ENCODE results near the gene SCN3A. TPM values are rescaled to one million over a fixed set of nuclear protein-coding genes. Genes with fewer than 3 reads are reported as not detected.

SCN3A gene
- total and polyA plus RNA-seq, 10 of the 15 experiments (the other 5 are each of a cell fraction or from before 2014, with no cell fraction given): 0.04 to 0.34 (median 0.06) TPM; not detected in 3

DNA sequence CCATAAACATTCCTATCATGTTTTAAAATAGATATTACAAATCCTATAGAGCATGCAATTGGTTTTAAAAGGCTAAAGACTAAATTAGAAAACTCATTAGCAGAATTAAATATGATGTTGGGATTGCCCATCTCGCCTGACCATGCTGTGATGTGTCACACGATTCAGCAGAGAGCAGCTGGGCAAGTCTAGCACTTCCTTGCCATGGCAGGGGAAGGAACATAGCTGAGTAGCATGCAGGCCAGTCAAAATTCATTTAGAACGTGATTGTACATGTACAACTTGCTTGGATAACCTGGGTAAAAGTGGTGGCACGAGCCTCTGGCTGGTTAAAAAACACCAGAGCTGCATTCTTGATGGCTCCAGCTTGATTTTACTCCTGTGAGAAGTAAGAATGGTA, 81.3 kb downstream of the SCN3A start (continued):
- TF ChIP-seq, protein P1, sequence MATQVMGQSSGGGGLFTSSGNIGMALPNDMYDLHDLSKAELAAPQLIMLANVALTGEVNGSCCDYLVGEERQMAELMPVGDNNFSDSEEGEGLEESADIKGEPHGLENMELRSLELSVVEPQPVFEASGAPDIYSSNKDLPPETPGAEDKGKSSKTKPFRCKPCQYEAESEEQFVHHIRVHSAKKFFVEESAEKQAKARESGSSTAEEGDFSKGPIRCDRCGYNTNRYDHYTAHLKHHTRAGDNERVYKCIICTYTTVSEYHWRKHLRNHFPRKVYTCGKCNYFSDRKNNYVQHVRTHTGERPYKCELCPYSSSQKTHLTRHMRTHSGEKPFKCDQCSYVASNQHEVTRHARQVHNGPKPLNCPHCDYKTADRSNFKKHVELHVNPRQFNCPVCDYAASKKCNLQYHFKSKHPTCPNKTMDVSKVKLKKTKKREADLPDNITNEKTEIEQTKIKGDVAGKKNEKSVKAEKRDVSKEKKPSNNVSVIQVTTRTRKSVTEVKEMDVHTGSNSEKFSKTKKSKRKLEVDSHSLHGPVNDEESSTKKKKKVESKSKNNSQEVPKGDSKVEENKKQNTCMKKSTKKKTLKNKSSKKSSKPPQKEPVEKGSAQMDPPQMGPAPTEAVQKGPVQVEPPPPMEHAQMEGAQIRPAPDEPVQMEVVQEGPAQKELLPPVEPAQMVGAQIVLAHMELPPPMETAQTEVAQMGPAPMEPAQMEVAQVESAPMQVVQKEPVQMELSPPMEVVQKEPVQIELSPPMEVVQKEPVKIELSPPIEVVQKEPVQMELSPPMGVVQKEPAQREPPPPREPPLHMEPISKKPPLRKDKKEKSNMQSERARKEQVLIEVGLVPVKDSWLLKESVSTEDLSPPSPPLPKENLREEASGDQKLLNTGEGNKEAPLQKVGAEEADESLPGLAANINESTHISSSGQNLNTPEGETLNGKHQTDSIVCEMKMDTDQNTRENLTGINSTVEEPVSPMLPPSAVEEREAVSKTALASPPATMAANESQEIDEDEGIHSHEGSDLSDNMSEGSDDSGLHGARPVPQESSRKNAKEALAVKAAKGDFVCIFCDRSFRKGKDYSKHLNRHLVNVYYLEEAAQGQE (IDR thresholded peaks at IDR 0.05; ENCODE audit: low read depth, low read length): no peak
- TF ChIP-seq SREBF2 (IDR thresholded peaks at IDR 0.05; ENCODE audit: low read length): no peak
- no peak for TF ChIP-seq PAX8 (IDR thresholded peaks at IDR 0.05)
- TF ChIP-seq ZNF384 (IDR thresholded peaks at IDR 0.05; ENCODE audit: borderline replicate concordance, low read depth, low read length): no peak

DNA sequence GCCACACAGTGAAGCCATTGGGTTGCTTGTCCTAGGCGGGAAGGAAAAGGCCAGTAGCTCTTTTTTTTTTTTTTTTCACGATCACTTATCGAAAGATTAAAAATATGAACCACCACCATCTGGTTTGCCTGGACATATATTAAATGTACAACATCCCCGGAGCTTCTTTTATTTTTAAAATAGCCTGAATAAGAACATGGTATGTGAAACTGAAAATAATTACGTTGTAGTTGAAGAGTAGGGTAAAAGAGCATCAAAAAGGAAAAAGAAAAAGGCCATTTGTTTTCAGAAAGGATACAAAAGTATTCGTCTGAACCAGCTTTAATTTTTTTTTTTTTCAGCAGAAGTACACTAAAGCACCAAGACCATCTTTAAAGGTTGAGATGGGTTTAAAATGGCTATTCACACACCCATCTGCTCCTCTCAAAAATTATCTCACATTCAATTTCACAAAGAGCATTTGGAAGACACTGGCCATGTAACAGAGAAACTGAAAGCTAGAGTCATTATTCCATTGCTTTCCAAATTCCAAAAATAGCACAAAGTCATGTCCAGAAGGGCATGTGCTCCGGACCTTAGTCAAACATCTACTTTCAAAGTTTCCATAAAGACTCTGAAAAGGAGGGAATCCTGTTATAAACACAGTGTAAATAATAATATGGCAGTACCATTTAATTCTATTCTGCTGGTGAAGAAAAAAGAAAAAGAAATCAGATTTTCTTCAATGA, 82.9 kb downstream of the SCN3A start:
- BruUV-seq (replicated peaks): no TSS peak
- H3K79me2 ChIP-seq (ENCODE audit: control insufficient read depth, insufficient read depth, low read length): no peaks in the 10 kb centered on the region
- no peaks in the 10 kb centered on the region for H3K4me1 ChIP-seq (ENCODE audit: control insufficient read depth, insufficient read depth, low read length)
- DNase-seq (ENCODE audit: low read depth, low spot score) (no peak), FAIRE-seq (no peak), ATAC-seq (no peak)
- in situ Hi-C loops (cut with MboI) (no loop called here), intact Hi-C loops (cut with micrococcal nuclease; ENCODE audit: unreplicated experiment) (no loop called here)
- H3K9ac ChIP-seq (ENCODE audit: control insufficient read depth, insufficient read depth, low read length): no peak overlapping the region
- ChIA-PET POLR2A (no interaction called here), CTCF (no interaction called here), SMC1A (ENCODE audit: uncharacterized antibody, unreplicated experiment) (interaction anchor here (1.3 kb wide), 1 partner anchor 14 kb away, joined by 3 read pairs; no protein-coding TSS in a partner anchor), RAD21 (ENCODE audit: unreplicated experiment) (no interaction called here)
- H2AFZ ChIP-seq (ENCODE audit: control insufficient read depth, low read depth, low read length): no peak overlapping the region
- H3K4me2 ChIP-seq (ENCODE audit: control insufficient read depth, insufficient read depth): no peak overlapping the region
- no peaks in the 10 kb centered on the region for H3K9me3 ChIP-seq (replicated peaks; ENCODE audit: control insufficient read depth, insufficient read depth, low read length)
- no peaks in the 10 kb centered on the region for H3K27me3 ChIP-seq (replicated peaks in 1 of 2; ENCODE audit: control insufficient read depth in 2 of 2, insufficient read depth in 2 of 2, low read length in 1 of 2)
- no peaks in the 10 kb centered on the region for H4K20me1 ChIP-seq (ENCODE audit: control insufficient read depth, insufficient read depth)
- no peak overlapping the region for H3K27ac ChIP-seq (ENCODE audit: control insufficient read depth, insufficient read depth)
- no peaks in the 10 kb centered on the region for H3K36me3 ChIP-seq (ENCODE audit: control insufficient read depth in 2 of 2, insufficient read depth in 2 of 2, low read length in 1 of 2)
- no peak overlapping the region for H3K4me3 ChIP-seq
- 17% methylated on average over 7 of the region's 7 CpGs for WGBS (ENCODE audit: insufficient coverage, insufficient replicate concordance, low lambda C conversion rate, missing lambda C conversion rate)
- TF ChIP-seq ZNF384 (IDR thresholded peaks at IDR 0.05; ENCODE audit: borderline replicate concordance, low read depth, low read length) (no peak), ATF7 (IDR thresholded peaks at IDR 0.05; ENCODE audit: low read depth) (no peak), CREB1 (IDR thresholded peaks at IDR 0.05; ENCODE audit: low read depth) (no peak)
- TF ChIP-seq, protein P2, sequence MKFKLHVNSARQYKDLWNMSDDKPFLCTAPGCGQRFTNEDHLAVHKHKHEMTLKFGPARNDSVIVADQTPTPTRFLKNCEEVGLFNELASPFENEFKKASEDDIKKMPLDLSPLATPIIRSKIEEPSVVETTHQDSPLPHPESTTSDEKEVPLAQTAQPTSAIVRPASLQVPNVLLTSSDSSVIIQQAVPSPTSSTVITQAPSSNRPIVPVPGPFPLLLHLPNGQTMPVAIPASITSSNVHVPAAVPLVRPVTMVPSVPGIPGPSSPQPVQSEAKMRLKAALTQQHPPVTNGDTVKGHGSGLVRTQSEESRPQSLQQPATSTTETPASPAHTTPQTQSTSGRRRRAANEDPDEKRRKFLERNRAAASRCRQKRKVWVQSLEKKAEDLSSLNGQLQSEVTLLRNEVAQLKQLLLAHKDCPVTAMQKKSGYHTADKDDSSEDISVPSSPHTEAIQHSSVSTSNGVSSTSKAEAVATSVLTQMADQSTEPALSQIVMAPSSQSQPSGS (IDR thresholded peaks at IDR 0.05; ENCODE audit: low read length): no peak
- TF ChIP-seq, protein P3, sequence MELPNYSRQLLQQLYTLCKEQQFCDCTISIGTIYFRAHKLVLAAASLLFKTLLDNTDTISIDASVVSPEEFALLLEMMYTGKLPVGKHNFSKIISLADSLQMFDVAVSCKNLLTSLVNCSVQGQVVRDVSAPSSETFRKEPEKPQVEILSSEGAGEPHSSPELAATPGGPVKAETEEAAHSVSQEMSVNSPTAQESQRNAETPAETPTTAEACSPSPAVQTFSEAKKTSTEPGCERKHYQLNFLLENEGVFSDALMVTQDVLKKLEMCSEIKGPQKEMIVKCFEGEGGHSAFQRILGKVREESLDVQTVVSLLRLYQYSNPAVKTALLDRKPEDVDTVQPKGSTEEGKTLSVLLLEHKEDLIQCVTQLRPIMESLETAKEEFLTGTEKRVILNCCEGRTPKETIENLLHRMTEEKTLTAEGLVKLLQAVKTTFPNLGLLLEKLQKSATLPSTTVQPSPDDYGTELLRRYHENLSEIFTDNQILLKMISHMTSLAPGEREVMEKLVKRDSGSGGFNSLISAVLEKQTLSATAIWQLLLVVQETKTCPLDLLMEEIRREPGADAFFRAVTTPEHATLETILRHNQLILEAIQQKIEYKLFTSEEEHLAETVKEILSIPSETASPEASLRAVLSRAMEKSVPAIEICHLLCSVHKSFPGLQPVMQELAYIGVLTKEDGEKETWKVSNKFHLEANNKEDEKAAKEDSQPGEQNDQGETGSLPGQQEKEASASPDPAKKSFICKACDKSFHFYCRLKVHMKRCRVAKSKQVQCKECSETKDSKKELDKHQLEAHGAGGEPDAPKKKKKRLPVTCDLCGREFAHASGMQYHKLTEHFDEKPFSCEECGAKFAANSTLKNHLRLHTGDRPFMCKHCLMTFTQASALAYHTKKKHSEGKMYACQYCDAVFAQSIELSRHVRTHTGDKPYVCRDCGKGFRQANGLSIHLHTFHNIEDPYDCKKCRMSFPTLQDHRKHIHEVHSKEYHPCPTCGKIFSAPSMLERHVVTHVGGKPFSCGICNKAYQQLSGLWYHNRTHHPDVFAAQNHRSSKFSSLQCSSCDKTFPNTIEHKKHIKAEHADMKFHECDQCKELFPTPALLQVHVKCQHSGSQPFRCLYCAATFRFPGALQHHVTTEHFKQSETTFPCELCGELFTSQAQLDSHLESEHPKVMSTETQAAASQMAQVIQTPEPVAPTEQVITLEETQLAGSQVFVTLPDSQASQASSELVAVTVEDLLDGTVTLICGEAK (IDR thresholded peaks at IDR 0.05; ENCODE audit: borderline replicate concordance): no peak
- TF ChIP-seq, protein P4, sequence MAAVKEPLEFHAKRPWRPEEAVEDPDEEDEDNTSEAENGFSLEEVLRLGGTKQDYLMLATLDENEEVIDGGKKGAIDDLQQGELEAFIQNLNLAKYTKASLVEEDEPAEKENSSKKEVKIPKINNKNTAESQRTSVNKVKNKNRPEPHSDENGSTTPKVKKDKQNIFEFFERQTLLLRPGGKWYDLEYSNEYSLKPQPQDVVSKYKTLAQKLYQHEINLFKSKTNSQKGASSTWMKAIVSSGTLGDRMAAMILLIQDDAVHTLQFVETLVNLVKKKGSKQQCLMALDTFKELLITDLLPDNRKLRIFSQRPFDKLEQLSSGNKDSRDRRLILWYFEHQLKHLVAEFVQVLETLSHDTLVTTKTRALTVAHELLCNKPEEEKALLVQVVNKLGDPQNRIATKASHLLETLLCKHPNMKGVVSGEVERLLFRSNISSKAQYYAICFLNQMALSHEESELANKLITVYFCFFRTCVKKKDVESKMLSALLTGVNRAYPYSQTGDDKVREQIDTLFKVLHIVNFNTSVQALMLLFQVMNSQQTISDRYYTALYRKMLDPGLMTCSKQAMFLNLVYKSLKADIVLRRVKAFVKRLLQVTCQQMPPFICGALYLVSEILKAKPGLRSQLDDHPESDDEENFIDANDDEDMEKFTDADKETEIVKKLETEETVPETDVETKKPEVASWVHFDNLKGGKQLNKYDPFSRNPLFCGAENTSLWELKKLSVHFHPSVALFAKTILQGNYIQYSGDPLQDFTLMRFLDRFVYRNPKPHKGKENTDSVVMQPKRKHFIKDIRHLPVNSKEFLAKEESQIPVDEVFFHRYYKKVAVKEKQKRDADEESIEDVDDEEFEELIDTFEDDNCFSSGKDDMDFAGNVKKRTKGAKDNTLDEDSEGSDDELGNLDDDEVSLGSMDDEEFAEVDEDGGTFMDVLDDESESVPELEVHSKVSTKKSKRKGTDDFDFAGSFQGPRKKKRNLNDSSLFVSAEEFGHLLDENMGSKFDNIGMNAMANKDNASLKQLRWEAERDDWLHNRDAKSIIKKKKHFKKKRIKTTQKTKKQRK (IDR thresholded peaks at IDR 0.05; ENCODE audit: low read depth, low read length): no peak
